ENCODE data around the gene A4GALT. TPM values are rescaled to one million over a fixed set of nuclear protein-coding genes. Genes with fewer than 3 reads are reported as not detected.
A peak's percentile ranks its signal among the peaks of the same experiment; 100 is the strongest.
"Not testable (repeated sequence)": the region's sequence is repeated elsewhere in the genome, so short reads cannot be mapped to it uniquely, and the experiment has no call there.

Gene A4GALT
- total RNA-seq, 1 donor from 2014 or later = 2.6 TPM

GRCh38 chr22:42678894-42679293 lies 41.8 kb downstream of the A4GALT start:
- Histone ChIP-seq H3K4me3 (no peak overlapping the region), H2AFZ (replicated peaks) (no peak overlapping the region), H3F3A (ENCODE audit: low read depth) (no peaks in the 10 kb centered on the region), H3K27me3 (no peaks in the 10 kb centered on the region), H3K4me2 (no peak overlapping the region), H4K20me1 (ENCODE audit: low read depth) (no peaks in the 10 kb centered on the region), H3K79me2 (ENCODE audit: low read depth) (no peaks in the 10 kb centered on the region), H3K36me3 (no peaks in the 10 kb centered on the region), H3K9ac (no peak overlapping the region), H3K27ac (no peak overlapping the region), H3K9me3 (ENCODE audit: low read depth) (no peaks in the 10 kb centered on the region), H3K4me1 (peaks cover 3% of the 10 kb centered on the region)
- no peak overlapping the region for H3K27ac Mint-ChIP-seq
- no peak for DNase-seq (ENCODE audit: low spot score)
- TF ChIP-seq CTCF (IDR thresholded peaks at IDR 0.05) = no peak
- TF ChIP-seq EZH2 (IDR thresholded peaks at IDR 0.05) = no peak
- no peak for TF ChIP-seq EZH2phosphoT487 (IDR thresholded peaks at IDR 0.05)
- H3K36me3 Mint-ChIP-seq = no peaks in the 10 kb centered on the region
- H3K27me3 Mint-ChIP-seq (ENCODE audit: insufficient read depth, low read depth) = peaks cover 17% of the 10 kb centered on the region
- H3K4me1 Mint-ChIP-seq = peaks cover 13% of the 10 kb centered on the region
- H3K9me3 Mint-ChIP-seq = peaks cover 17% of the 10 kb centered on the region
- H3K4me3 Mint-ChIP-seq = no peak overlapping the region

- not testable (repeated sequence) for H3K36me3 ChIP-seq; H3K27ac ChIP-seq; H3F3A ChIP-seq (ENCODE audit: low read depth); H3K9me3 ChIP-seq (ENCODE audit: low read depth); H4K20me1 ChIP-seq (ENCODE audit: low read depth); DNase-seq (ENCODE audit: low spot score); H3K36me3 Mint-ChIP-seq; H3K27me3 ChIP-seq; H3K4me3 ChIP-seq; H3K4me3 Mint-ChIP-seq; H3K9ac ChIP-seq; H3K4me1 ChIP-seq; H3K4me1 Mint-ChIP-seq; H2AFZ ChIP-seq (replicated peaks); H3K79me2 ChIP-seq (ENCODE audit: low read depth); H3K4me2 ChIP-seq; H3K27ac Mint-ChIP-seq
- Mint-ChIP-seq H3K9me3 (peaks cover 17% of the 10 kb centered on the region), H3K27me3 (ENCODE audit: insufficient read depth, low read depth) (peaks cover 14% of the 10 kb centered on the region)
Observed at GRCh38 chr22:42677936-42678335, 42.7 kb downstream of the A4GALT start.

GRCh38 chr22:42676059-42676607 lies 44.5 kb downstream of the A4GALT start:
- H4K20me1 ChIP-seq (ENCODE audit: low read depth) = no peaks in the 10 kb centered on the region
- Mint-ChIP-seq H3K36me3 (no peaks in the 10 kb centered on the region), H3K4me3 (no peak overlapping the region), H3K27me3 (ENCODE audit: insufficient read depth, low read depth) (peaks cover 16% of the 10 kb centered on the region), H3K27ac (peak overlapping the region; percentile 19), H3K4me1 (peaks cover 9% of the 10 kb centered on the region), H3K9me3 (peaks cover 17% of the 10 kb centered on the region)
- no peak overlapping the region for H2AFZ ChIP-seq (replicated peaks)
- H3K4me1 ChIP-seq = no peaks in the 10 kb centered on the region
- no peaks in the 10 kb centered on the region for H3K9me3 ChIP-seq (ENCODE audit: low read depth)
- no peak overlapping the region for H3K4me3 ChIP-seq
- TF ChIP-seq CTCF (IDR thresholded peaks at IDR 0.05) (no peak), EZH2 (IDR thresholded peaks at IDR 0.05) (no peak)
- H3K27me3 ChIP-seq = no peaks in the 10 kb centered on the region
- no peaks in the 10 kb centered on the region for H3K36me3 ChIP-seq
- H3F3A ChIP-seq (ENCODE audit: low read depth) = no peaks in the 10 kb centered on the region
- H3K27ac ChIP-seq = no peak overlapping the region
- no peaks in the 10 kb centered on the region for H3K79me2 ChIP-seq (ENCODE audit: low read depth)
- no peak overlapping the region for H3K9ac ChIP-seq
- DNase-seq (ENCODE audit: low spot score) = no peak
- H3K4me2 ChIP-seq = no peak overlapping the region

- no peaks in the 10 kb centered on the region for H3F3A ChIP-seq (ENCODE audit: low read depth)
- H3K4me3 ChIP-seq = no peak overlapping the region
- H3K79me2 ChIP-seq (ENCODE audit: low read depth) = no peaks in the 10 kb centered on the region
- Mint-ChIP-seq H3K27ac (no peak overlapping the region), H3K36me3 (no peaks in the 10 kb centered on the region), H3K4me3 (no peak overlapping the region), H3K4me1 (peaks cover 9% of the 10 kb centered on the region), H3K9me3 (peaks cover 13% of the 10 kb centered on the region), H3K27me3 (ENCODE audit: insufficient read depth, low read depth) (peaks cover 19% of the 10 kb centered on the region)
- no peaks in the 10 kb centered on the region for H3K27me3 ChIP-seq
- no peaks in the 10 kb centered on the region for H3K4me1 ChIP-seq
- H3K9ac ChIP-seq = no peak overlapping the region
- no peak for TF ChIP-seq EZH2phosphoT487 (IDR thresholded peaks at IDR 0.05)
- no peak for TF ChIP-seq EZH2 (IDR thresholded peaks at IDR 0.05)
- no peak for TF ChIP-seq CTCF (IDR thresholded peaks at IDR 0.05)
- no peaks in the 10 kb centered on the region for H3K36me3 ChIP-seq
- no peak overlapping the region for H2AFZ ChIP-seq (replicated peaks)
- H3K27ac ChIP-seq = no peak overlapping the region
- no peak for DNase-seq (ENCODE audit: low spot score)
- no peak overlapping the region for H3K4me2 ChIP-seq
- H4K20me1 ChIP-seq (ENCODE audit: low read depth) = no peaks in the 10 kb centered on the region
- no peaks in the 10 kb centered on the region for H3K9me3 ChIP-seq (ENCODE audit: low read depth)
Observed at GRCh38 chr22:42673898-42674401, 46.7 kb downstream of the A4GALT start.

- not testable (repeated sequence) for H3K27me3 ChIP-seq; H3K27ac ChIP-seq; H3K9ac ChIP-seq; H3K4me3 ChIP-seq; H3K36me3 ChIP-seq; H3F3A ChIP-seq (ENCODE audit: low read depth); H3K36me3 Mint-ChIP-seq; H3K79me2 ChIP-seq (ENCODE audit: low read depth); H3K4me1 ChIP-seq; H3K27ac Mint-ChIP-seq; H4K20me1 ChIP-seq (ENCODE audit: low read depth); H3K9me3 Mint-ChIP-seq; H2AFZ ChIP-seq (replicated peaks); H3K4me3 Mint-ChIP-seq; H3K4me2 ChIP-seq; H3K4me1 Mint-ChIP-seq; DNase-seq (ENCODE audit: low spot score); H3K9me3 ChIP-seq (ENCODE audit: low read depth)
- peaks cover 21% of the 10 kb centered on the region for H3K27me3 Mint-ChIP-seq (ENCODE audit: insufficient read depth, low read depth)
Observed at GRCh38 chr22:42673071-42673470, 47.6 kb downstream of the A4GALT start.
